ENCODE measurements around the gene KDF1.

GRCh38 chr1:26971590-26971989 is 11.3 kb upstream of the KDF1 start:
- TF ChIP-seq CTCF (conservative IDR thresholded peaks at IDR 0.05; ENCODE audit: low read length) (no peak), EZH2phosphoT487 (IDR thresholded peaks at IDR 0.05; ENCODE audit: borderline replicate concordance) (no peak)

All from Loucy (cell line).